Esophagus squamous epithelium (tissue), 4 donors: ENCODE results near the gene RIPK4.

ENCODE experiments used
- POLR2A ChIP-seq, 4 donors: fragments of 450-650 bp; IDR thresholded peaks; one replicate each; pipeline ENCODE4 v1.6.1; 2017; ENCODE audit warnings: antibody characterized with exemption in 4 of 4, mild to moderate bottlenecking in 4 of 4, moderate library complexity in 3 of 4
- TF ChIP-seq, protein P1 (sequence below), 6 experiments: fragments of 450-650 bp in 4 of 6; fragments of 200-600 bp in 2 of 6; sonication (generic) in 2 of 6; IDR thresholded peaks; one replicate each; pipeline ENCODE4 v1.5.1; 2016 to 2019; ENCODE audit warnings: antibody characterized with exemption in 6 of 6, mild to moderate bottlenecking in 4 of 6, moderate library complexity in 4 of 6

DNA sequence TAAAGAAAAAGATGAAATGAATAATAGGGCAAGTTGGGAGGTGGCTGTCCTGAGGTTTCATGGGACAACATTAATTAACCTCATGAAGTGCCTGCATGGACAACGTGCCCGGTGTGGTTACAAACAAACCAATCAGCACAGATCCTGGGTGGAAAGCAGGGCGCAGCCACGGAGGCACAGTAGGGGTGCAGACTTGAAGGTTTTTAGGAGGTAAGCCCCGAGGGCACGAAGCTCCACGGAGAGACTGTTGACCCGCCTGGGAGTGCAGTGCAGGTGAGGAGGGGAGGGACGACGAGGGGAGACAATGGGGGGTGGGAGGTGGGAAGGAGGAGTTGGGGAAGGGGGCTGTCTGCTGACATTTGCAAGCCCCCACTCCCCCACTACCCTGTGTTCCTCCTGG lies 2.3 kb upstream of the RIPK4 start:
- TF ChIP-seq, protein P1, sequence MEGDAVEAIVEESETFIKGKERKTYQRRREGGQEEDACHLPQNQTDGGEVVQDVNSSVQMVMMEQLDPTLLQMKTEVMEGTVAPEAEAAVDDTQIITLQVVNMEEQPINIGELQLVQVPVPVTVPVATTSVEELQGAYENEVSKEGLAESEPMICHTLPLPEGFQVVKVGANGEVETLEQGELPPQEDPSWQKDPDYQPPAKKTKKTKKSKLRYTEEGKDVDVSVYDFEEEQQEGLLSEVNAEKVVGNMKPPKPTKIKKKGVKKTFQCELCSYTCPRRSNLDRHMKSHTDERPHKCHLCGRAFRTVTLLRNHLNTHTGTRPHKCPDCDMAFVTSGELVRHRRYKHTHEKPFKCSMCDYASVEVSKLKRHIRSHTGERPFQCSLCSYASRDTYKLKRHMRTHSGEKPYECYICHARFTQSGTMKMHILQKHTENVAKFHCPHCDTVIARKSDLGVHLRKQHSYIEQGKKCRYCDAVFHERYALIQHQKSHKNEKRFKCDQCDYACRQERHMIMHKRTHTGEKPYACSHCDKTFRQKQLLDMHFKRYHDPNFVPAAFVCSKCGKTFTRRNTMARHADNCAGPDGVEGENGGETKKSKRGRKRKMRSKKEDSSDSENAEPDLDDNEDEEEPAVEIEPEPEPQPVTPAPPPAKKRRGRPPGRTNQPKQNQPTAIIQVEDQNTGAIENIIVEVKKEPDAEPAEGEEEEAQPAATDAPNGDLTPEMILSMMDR (IDR thresholded peaks at IDR 0.05), result no peak
- TF ChIP-seq POLR2A (IDR thresholded peaks at IDR 0.05), result no peak
